ENCODE measurements around the gene NCAM2.

Gene NCAM2

DNA sequence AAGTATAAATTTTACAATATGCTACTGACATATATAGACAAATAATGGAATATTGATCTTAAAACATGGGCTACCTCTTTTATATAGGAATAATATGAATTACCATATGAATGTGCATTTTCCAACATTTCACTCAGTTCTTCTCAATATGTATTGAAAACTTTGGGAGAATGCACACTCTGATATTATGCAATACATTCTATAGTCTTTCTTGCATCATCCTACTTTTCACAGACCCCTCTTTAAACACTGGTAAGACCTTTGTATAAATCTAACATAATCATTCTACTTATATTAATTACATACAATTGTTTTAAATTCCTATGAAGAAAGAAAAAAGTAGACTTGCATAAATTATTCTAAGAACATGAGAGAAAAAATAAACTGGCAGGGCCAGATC is 69.2 kb downstream of the NCAM2 start:
- H3K9ac ChIP-seq (ENCODE audit: low read length), result no peak overlapping the region
- no peaks in the 10 kb centered on the region for H3K27me3 ChIP-seq (replicated peaks; ENCODE audit: control insufficient read depth, insufficient read depth, low read length)
- H3K4me1 ChIP-seq (ENCODE audit: control insufficient read depth, insufficient read depth, low read length), result peaks cover 6% of the 10 kb centered on the region
- H3K9me3 ChIP-seq (ENCODE audit: control insufficient read depth, low read length), result no peaks in the 10 kb centered on the region
- DNase-seq (ENCODE audit: low read depth), result no peak
- H3K4me3 ChIP-seq (ENCODE audit: low read length), result no peak overlapping the region
- H3K36me3 ChIP-seq (ENCODE audit: control insufficient read depth, insufficient read depth, low read length, severe bottlenecking), result no peaks in the 10 kb centered on the region

DNA sequence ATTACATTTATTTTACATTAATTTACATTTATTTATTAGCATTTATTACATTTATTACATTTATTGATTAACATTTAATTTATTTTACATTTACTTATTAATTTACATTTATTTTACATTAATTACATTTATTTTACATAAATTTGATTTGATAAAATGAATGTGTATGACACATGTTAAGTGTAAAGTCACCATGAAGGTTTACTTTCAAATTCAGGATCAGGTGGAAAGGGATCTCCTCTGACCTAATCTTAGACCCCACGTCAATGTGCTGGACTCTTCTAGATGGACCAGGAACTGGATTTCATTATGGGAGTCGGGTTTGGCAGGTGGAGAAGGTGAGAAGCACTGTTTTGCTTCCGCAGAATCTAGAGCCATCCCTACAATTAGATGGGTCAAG is 76.1 kb downstream of the NCAM2 start:
- DNase-seq (ENCODE audit: low read depth), result no peak
- Histone ChIP-seq H3K36me3 (ENCODE audit: control insufficient read depth, insufficient read depth, low read length, severe bottlenecking) (no peaks in the 10 kb centered on the region), H3K9me3 (ENCODE audit: control insufficient read depth, low read length) (no peaks in the 10 kb centered on the region), H3K27me3 (replicated peaks; ENCODE audit: control insufficient read depth, insufficient read depth, low read length) (no peaks in the 10 kb centered on the region), H3K9ac (ENCODE audit: low read length) (no peak overlapping the region), H3K4me3 (ENCODE audit: low read length) (no peak overlapping the region), H3K4me1 (ENCODE audit: control insufficient read depth, insufficient read depth, low read length) (peaks cover 9% of the 10 kb centered on the region)

DNA sequence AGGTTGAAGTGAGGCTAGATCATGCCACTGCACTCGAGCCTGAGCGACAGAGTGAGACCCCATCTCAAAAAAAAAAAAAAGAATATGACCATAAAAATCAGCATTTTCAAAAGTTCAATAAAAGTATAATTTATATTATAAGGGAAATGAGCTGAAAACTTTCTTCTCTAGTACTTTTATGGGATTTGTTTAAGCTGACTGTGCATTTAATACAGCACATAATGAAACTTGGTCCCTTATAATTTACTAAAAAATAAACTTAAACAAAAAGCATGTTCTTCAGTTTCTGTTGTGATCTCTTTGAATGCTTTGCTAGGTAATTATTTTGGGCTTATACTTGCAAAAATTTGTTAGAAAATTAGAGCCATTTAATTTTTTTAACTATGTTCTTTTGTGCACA is 77.8 kb downstream of the NCAM2 start:
- DNase-seq (ENCODE audit: low read depth), result no peak

DNA sequence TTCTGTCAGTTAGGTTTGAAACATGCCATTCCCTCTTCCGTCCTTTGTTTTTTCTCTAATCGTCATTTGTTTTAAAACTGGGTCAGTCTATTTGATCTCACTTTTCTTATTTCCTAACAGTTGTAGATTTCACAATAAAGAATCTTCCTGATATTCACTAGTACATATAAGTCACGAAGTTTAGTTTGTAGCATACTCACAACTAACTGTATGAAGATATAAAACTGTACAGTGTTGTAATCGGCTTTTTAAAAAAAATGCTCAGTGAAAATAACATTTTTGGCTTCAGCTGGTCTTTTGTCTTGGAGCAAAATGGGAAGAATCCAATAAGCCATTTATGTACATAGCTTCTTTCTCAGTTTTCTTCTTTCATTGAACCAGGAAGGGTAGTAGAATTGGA is 78.3 kb downstream of the NCAM2 start:
- H3K9ac ChIP-seq (ENCODE audit: low read length), result no peak overlapping the region
- H3K4me3 ChIP-seq (ENCODE audit: low read length), result peak overlapping the region; percentile 33
- no peaks in the 10 kb centered on the region for H3K36me3 ChIP-seq (ENCODE audit: control insufficient read depth, insufficient read depth, low read length, severe bottlenecking)
- peaks cover 9% of the 10 kb centered on the region for H3K4me1 ChIP-seq (ENCODE audit: control insufficient read depth, insufficient read depth, low read length)
- no peaks in the 10 kb centered on the region for H3K27me3 ChIP-seq (replicated peaks; ENCODE audit: control insufficient read depth, insufficient read depth, low read length)
- DNase-seq (ENCODE audit: low read depth), result no peak
- no peaks in the 10 kb centered on the region for H3K9me3 ChIP-seq (ENCODE audit: control insufficient read depth, low read length)

More for the DNA sequence above, 77.8 kb downstream of the NCAM2 start:
- no peaks in the 10 kb centered on the region for H3K36me3 ChIP-seq (ENCODE audit: control insufficient read depth, insufficient read depth, low read length, severe bottlenecking)
- H3K4me1 ChIP-seq (ENCODE audit: control insufficient read depth, insufficient read depth, low read length), result peaks cover 9% of the 10 kb centered on the region
- H3K9ac ChIP-seq (ENCODE audit: low read length), result no peak overlapping the region
- H3K4me3 ChIP-seq (ENCODE audit: low read length), result peak overlapping the region; percentile 33
- H3K9me3 ChIP-seq (ENCODE audit: control insufficient read depth, low read length), result no peaks in the 10 kb centered on the region
- no peaks in the 10 kb centered on the region for H3K27me3 ChIP-seq (replicated peaks; ENCODE audit: control insufficient read depth, insufficient read depth, low read length)

DNA sequence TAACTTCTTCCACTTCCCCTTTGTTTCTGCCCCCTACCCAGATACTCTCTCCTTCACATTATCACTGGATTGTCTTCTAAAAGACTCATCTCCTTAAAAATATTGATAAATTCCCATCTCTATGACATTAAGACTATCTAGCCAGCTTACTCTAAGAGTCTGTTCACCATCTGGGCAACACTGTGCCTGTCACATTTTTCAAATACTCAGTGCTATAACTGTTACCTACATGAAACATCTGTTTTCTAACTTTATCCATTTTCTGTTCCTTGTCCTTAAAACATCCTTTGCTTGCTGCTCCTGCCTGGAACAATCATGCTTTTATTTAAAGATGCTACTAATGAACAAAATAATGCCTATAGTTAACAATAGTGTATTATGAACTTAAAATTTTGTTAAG is 81.4 kb downstream of the NCAM2 start:
- no peak overlapping the region for H3K4me3 ChIP-seq (ENCODE audit: low read length)
- DNase-seq (ENCODE audit: low read depth), result no peak

DNA sequence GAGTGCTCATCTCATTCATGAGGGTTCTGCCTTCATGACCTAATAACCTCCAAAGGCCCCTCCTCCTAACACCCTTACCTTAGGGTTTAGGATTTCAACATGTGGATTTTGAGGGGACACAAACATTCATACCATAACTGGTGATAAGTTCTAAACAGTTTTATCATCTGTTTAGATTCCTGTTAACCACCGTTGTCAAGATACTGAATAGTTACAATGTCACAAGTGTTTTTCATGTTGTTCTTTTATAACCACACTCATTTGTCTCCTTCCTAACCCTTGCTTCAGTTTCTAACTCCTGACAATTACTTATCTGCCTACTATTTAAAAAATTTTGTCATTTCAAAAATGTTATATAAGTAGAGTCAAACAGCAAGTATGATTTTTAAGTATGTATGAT is 86.0 kb downstream of the NCAM2 start:
- Histone ChIP-seq H3K4me3 (ENCODE audit: low read length) (no peak overlapping the region), H3K9me3 (ENCODE audit: control insufficient read depth, low read length) (no peaks in the 10 kb centered on the region), H3K36me3 (ENCODE audit: control insufficient read depth, insufficient read depth, low read length, severe bottlenecking) (no peaks in the 10 kb centered on the region), H3K27me3 (replicated peaks; ENCODE audit: control insufficient read depth, insufficient read depth, low read length) (no peaks in the 10 kb centered on the region), H3K4me1 (ENCODE audit: control insufficient read depth, insufficient read depth, low read length) (no peaks in the 10 kb centered on the region), H3K9ac (ENCODE audit: low read length) (no peak overlapping the region)
- peak; percentile 42 for DNase-seq (ENCODE audit: low read depth)

More for the DNA sequence above, 81.4 kb downstream of the NCAM2 start:
- Histone ChIP-seq H3K36me3 (ENCODE audit: control insufficient read depth, insufficient read depth, low read length, severe bottlenecking) (no peaks in the 10 kb centered on the region), H3K9me3 (ENCODE audit: control insufficient read depth, low read length) (no peaks in the 10 kb centered on the region), H3K9ac (ENCODE audit: low read length) (no peak overlapping the region), H3K4me1 (ENCODE audit: control insufficient read depth, insufficient read depth, low read length) (peaks cover 9% of the 10 kb centered on the region), H3K27me3 (replicated peaks; ENCODE audit: control insufficient read depth, insufficient read depth, low read length) (no peaks in the 10 kb centered on the region)

DNA sequence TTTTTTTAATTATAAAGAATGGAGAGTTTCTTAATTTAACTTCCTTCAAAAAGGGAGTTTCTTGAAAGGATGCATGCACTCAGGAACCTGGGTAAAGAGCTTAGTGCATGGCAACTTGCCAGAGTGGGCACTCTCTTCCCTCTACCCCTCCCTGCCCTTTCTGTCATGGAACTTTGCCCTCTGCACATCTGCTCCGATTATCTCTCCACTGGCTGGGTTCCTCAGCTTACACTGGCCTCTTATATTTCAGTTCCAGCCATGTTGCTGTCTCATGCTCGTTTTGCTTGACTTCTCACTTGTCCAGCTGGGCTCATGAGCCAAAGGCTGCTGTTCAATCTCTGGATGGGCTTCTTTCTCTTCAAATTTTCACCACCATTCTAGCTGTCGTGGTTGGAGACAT is 87.0 kb downstream of the NCAM2 start:
- H3K27me3 ChIP-seq (replicated peaks; ENCODE audit: control insufficient read depth, insufficient read depth, low read length), result no peaks in the 10 kb centered on the region
- DNase-seq (ENCODE audit: low read depth), result no peak

DNA sequence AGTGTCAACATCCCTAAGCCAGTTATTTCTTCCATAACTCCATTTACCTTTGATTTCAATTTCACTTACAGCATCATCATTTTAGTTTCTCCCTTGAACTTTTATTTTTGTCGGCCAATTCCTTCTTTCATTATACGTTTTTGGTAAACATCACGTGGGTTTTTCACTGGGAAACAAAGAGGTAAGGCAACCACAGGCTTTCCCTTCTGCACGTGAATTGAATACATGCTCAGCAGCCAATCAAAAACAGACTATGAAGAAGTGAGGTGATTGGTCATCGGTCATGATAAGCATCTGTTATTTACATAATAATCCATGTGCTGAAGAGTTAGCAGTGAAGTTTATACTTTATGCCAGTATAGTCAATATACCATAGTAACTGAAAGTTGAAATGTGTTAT is 98.7 kb downstream of the NCAM2 start:
- Histone ChIP-seq H3K36me3 (ENCODE audit: control insufficient read depth, insufficient read depth, low read length, severe bottlenecking) (no peaks in the 10 kb centered on the region), H3K4me3 (ENCODE audit: low read length) (no peak overlapping the region), H3K27me3 (replicated peaks; ENCODE audit: control insufficient read depth, insufficient read depth, low read length) (no peaks in the 10 kb centered on the region), H3K9me3 (ENCODE audit: control insufficient read depth, low read length) (no peaks in the 10 kb centered on the region), H3K9ac (ENCODE audit: low read length) (no peak overlapping the region), H3K4me1 (ENCODE audit: control insufficient read depth, insufficient read depth, low read length) (peaks cover 6% of the 10 kb centered on the region)
- peak; percentile 66 for DNase-seq (ENCODE audit: low read depth)

More for the DNA sequence above, 87.0 kb downstream of the NCAM2 start:
- Histone ChIP-seq H3K9ac (ENCODE audit: low read length) (no peak overlapping the region), H3K4me3 (ENCODE audit: low read length) (no peak overlapping the region), H3K9me3 (ENCODE audit: control insufficient read depth, low read length) (no peaks in the 10 kb centered on the region), H3K36me3 (ENCODE audit: control insufficient read depth, insufficient read depth, low read length, severe bottlenecking) (no peaks in the 10 kb centered on the region), H3K4me1 (ENCODE audit: control insufficient read depth, insufficient read depth, low read length) (no peaks in the 10 kb centered on the region)

DNA sequence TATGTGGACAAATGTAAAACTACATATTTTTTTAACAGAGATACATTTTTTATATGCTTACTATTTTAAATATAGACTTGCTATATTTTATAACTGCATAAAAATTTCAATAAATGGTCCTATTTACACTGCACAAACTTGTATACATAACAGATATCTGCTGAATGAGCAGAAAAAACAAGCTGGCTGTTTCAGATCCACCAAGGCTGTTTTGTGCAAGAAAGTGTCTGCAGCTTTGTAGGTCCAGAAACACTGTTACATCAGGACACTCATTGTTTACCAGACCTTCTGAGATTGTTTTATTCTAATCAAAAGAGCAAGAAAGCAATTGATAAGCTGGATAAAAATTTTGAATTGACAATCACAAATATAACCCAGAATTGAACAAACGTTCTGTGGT is 99.3 kb downstream of the NCAM2 start:
- Histone ChIP-seq H3K4me3 (ENCODE audit: low read length) (no peak overlapping the region), H3K4me1 (ENCODE audit: control insufficient read depth, insufficient read depth, low read length) (peaks cover 7% of the 10 kb centered on the region), H3K27me3 (replicated peaks; ENCODE audit: control insufficient read depth, insufficient read depth, low read length) (no peaks in the 10 kb centered on the region), H3K9ac (ENCODE audit: low read length) (no peak overlapping the region), H3K9me3 (ENCODE audit: control insufficient read depth, low read length) (no peaks in the 10 kb centered on the region), H3K36me3 (ENCODE audit: control insufficient read depth, insufficient read depth, low read length, severe bottlenecking) (no peaks in the 10 kb centered on the region)
- no peak for DNase-seq (ENCODE audit: low read depth)

DNA sequence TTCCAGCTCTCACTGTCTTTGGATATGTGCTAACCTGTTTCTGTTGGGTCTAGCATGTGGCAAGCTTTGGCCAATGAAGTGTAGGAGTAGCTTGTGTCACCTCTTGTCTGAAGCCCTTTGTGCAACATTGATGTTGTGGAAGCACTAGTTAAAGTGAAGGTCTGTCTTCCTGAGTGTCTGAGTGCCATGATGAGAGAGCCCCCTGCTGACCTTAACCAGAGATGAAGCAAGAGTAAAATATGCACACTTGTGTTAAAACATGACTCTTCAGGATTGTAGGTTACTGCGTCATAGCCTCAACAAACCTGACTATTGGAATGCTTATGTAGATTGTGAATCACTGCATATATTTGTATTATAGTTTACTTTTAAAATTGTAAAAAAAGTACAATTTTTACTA is 103.7 kb downstream of the NCAM2 start:
- peaks cover 7% of the 10 kb centered on the region for H3K4me1 ChIP-seq (ENCODE audit: control insufficient read depth, insufficient read depth, low read length)
- no peak overlapping the region for H3K9ac ChIP-seq (ENCODE audit: low read length)
- no peaks in the 10 kb centered on the region for H3K27me3 ChIP-seq (replicated peaks; ENCODE audit: control insufficient read depth, insufficient read depth, low read length)
- H3K4me3 ChIP-seq (ENCODE audit: low read length), result no peak overlapping the region
- peak; percentile 59 for DNase-seq (ENCODE audit: low read depth)
- H3K36me3 ChIP-seq (ENCODE audit: control insufficient read depth, insufficient read depth, low read length, severe bottlenecking), result no peaks in the 10 kb centered on the region
- no peaks in the 10 kb centered on the region for H3K9me3 ChIP-seq (ENCODE audit: control insufficient read depth, low read length)

DNA sequence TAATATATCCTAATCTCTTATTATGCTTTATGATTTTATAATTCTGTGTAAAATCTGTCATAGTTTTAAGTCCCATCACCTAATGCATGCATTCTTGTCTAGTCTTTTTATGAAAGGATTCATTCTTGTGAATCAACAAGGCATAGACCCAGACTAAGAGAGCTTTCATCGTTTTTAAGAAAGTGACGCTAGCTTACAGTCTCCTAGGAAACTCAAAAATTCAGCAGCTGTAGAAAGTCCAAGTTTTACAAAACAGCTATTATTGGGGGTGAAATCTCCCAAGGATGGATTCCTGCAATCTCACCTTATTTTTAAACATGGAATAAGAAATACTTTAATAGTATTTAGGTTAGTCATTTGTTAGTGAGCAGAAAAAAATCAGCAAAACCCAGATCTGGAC is 104.7 kb downstream of the NCAM2 start:
- H3K4me3 ChIP-seq (ENCODE audit: low read length), result no peak overlapping the region
- DNase-seq (ENCODE audit: low read depth), result no peak
- H3K27me3 ChIP-seq (replicated peaks; ENCODE audit: control insufficient read depth, insufficient read depth, low read length), result no peaks in the 10 kb centered on the region
- no peak overlapping the region for H3K9ac ChIP-seq (ENCODE audit: low read length)
- H3K9me3 ChIP-seq (ENCODE audit: control insufficient read depth, low read length), result no peaks in the 10 kb centered on the region
- peaks cover 7% of the 10 kb centered on the region for H3K4me1 ChIP-seq (ENCODE audit: control insufficient read depth, insufficient read depth, low read length)
- H3K36me3 ChIP-seq (ENCODE audit: control insufficient read depth, insufficient read depth, low read length, severe bottlenecking), result no peaks in the 10 kb centered on the region

DNA sequence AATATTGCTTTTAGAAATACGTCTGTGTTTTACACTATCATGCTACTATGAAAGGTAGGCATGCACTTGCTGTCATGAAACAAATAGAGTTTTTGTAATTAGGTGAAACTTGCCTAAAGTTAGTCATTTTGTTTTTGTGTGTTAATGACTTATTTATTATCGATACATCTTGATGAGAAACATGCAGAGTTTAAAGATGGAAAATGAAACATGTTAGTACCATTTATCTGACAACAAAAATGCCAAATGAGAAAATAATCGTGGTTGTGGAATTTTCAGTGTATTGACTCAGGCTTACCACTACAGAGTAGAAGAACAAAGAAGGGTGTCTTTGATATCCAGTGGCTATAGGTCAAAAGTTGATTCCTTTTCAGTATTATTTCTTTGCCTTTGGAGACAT is 105.5 kb downstream of the NCAM2 start:
- no peak overlapping the region for H3K9ac ChIP-seq (ENCODE audit: low read length)
- no peaks in the 10 kb centered on the region for H3K36me3 ChIP-seq (ENCODE audit: control insufficient read depth, insufficient read depth, low read length, severe bottlenecking)
- no peak overlapping the region for H3K4me3 ChIP-seq (ENCODE audit: low read length)
- no peaks in the 10 kb centered on the region for H3K27me3 ChIP-seq (replicated peaks; ENCODE audit: control insufficient read depth, insufficient read depth, low read length)
- peaks cover 7% of the 10 kb centered on the region for H3K4me1 ChIP-seq (ENCODE audit: control insufficient read depth, insufficient read depth, low read length)
- DNase-seq (ENCODE audit: low read depth), result no peak
- H3K9me3 ChIP-seq (ENCODE audit: control insufficient read depth, low read length), result no peaks in the 10 kb centered on the region
